Gastroesophageal sphincter (tissue), 4 donors: ENCODE results near the gene MMD2. TPM values are rescaled to one million over a fixed set of nuclear protein-coding genes. Genes with fewer than 3 reads are reported as not detected.
A peak's percentile ranks its signal among the peaks of the same experiment; 100 is the strongest.

Source experiments
- ATAC-seq: fragments of 150-250 bp; one replicate; pipeline ENCODE4 v1.9.1; 2016; ENCODE audit warnings: mild to moderate bottlenecking, moderate library complexity
- H3K27ac ChIP-seq, 4 donors: fragments of 200-600 bp; sonication (generic) in 3 of 4; 1 replicate in 3 of 4; 2 replicates in 1 of 4; pipeline ENCODE4 v1.5.1; 2016 to 2019
- H3K27me3 ChIP-seq: fragments of 200-600 bp; sonication (generic); one replicate; pipeline ENCODE4 v1.5.1; 2019
- H3K36me3 ChIP-seq, 2 donors: fragments of 200-600 bp; sonication (generic); one replicate each; pipeline ENCODE4 v1.5.1; 2019; ENCODE audit warnings: control low read depth in 1 of 2
- H3K4me1 ChIP-seq, 3 donors: fragments of 200-600 bp; sonication (generic); 1 replicate in 2 of 3; 2 replicates in 1 of 3; pipeline ENCODE4 v1.5.1; 2016 to 2019; ENCODE audit warnings: control low read depth in 2 of 3
- H3K4me3 ChIP-seq, 2 donors: fragments of 200-600 bp; sonication (generic); one replicate each; pipeline ENCODE4 v1.5.1; 2019; ENCODE audit warnings: mild to moderate bottlenecking in 1 of 2, moderate library complexity in 1 of 2
- H3K9me3 ChIP-seq, 3 donors: fragments of 200-600 bp; sonication (generic); one replicate each; pipeline ENCODE4 v1.5.1; 2017 to 2019; ENCODE audit warnings: control low read depth in 2 of 3
- CTCF ChIP-seq, 4 experiments: fragments of 200-600 bp in 2 of 4; fragments of 450-650 bp in 2 of 4; sonication (generic) in 1 of 4; IDR thresholded peaks; one replicate each; pipeline ENCODE4 v1.5.1; 2017 to 2019; ENCODE audit warnings: antibody characterized with exemption in 4 of 4, mild to moderate bottlenecking in 2 of 4, moderate library complexity in 2 of 4
- EP300 ChIP-seq: sonication (generic); formaldehyde crosslinking; IDR thresholded peaks from one replicate; pipeline ENCODE4 v1.6.1; 2017; ENCODE audit warnings: antibody characterized with exemption, mild to moderate bottlenecking
- POLR2A ChIP-seq, 2 donors: fragments of 450-650 bp; IDR thresholded peaks; one replicate each; pipeline ENCODE4 v1.6.1; 2017; ENCODE audit warnings: antibody characterized with exemption in 2 of 2, mild to moderate bottlenecking in 2 of 2, moderate library complexity in 1 of 2
- POLR2AphosphoS5 ChIP-seq: sonication (generic); formaldehyde crosslinking; IDR thresholded peaks from one replicate; pipeline ENCODE4 v1.6.1; 2017; ENCODE audit warnings: antibody characterized with exemption
- WGBS, 2 donors: methylation state at CpG; one replicate each; pipeline ENCODE4 v1.1.5; 2018; ENCODE audit warnings: low coverage in 1 of 2; 5-methylcytosine and 5-hydroxymethylcytosine counted together
- total RNA-seq, 4 donors: library from RNA; depleted of rRNA; stranded (reverse); fragments of >200 nt; gene quantifications; one replicate each; pipeline ENCODE4 v1.1.0, GENCODE V29; 2016

MMD2 gene
- total RNA-seq, 4 donors from 2014 or later, result 1.1 TPM; not detected in 3

- Histone ChIP-seq H3K4me1 (no peaks in the 10 kb centered on the region), H3K36me3 (peaks cover 0 to 32% of the 10 kb centered on the region in 2 donors), H3K27ac (no peak overlapping the region), H3K4me3 (no peak overlapping the region), H3K9me3 (peaks cover 0 to 11% (median 0%) of the 10 kb centered on the region in 3 donors), H3K27me3 (peaks cover 4% of the 10 kb centered on the region)
- no peak for ATAC-seq
- 57 to 80% methylated on average over 5 to 14 of the region's 23 CpGs for WGBS, 2 donors
- TF ChIP-seq CTCF (IDR thresholded peaks at IDR 0.05) (no peak), POLR2AphosphoS5 (no peak), POLR2A (IDR thresholded peaks at IDR 0.05) (no peak), EP300 (no peak)
Observed at GRCh38 chr7:4871056-4871680, 87.8 kb downstream of the MMD2 start.

- no peak for ATAC-seq
- peaks cover 0 to 14% (median 0%) of the 10 kb centered on the region in 3 donors for H3K9me3 ChIP-seq
- TF ChIP-seq EP300 (no peak), CTCF (IDR thresholded peaks at IDR 0.05) (no peak), POLR2A (IDR thresholded peaks at IDR 0.05) (no peak), POLR2AphosphoS5 (no peak)
- H3K27me3 ChIP-seq, result peaks cover 8% of the 10 kb centered on the region
- whole genome bisulfite sequencing, 2 donors, result 94 to 95% methylated on average over 5 of the region's 5 CpGs
- H3K4me3 ChIP-seq, result no peak overlapping the region
- peaks cover 0 to 11% of the 10 kb centered on the region in 2 donors for H3K36me3 ChIP-seq
- H3K4me1 ChIP-seq, result no peaks in the 10 kb centered on the region
- H3K27ac ChIP-seq, result no peak overlapping the region
Observed at GRCh38 chr7:4868493-4868892, 90.5 kb downstream of the MMD2 start.

GRCh38 chr7:4866528-4867496 is 92.2 kb downstream of the MMD2 start:
- no peak for ATAC-seq
- peaks cover 24% of the 10 kb centered on the region for H3K27me3 ChIP-seq
- 62 to 79% methylated on average over 4 to 6 of the region's 9 CpGs for WGBS, 2 donors
- H3K27ac ChIP-seq, result no peak overlapping the region
- H3K36me3 ChIP-seq, result peaks cover 0 to 5% of the 10 kb centered on the region in 2 donors
- H3K4me1 ChIP-seq, result peaks cover 0 to 5% (median 0%) of the 10 kb centered on the region in 3 donors
- TF ChIP-seq POLR2A (IDR thresholded peaks at IDR 0.05), result no peak
- no peak for TF ChIP-seq CTCF (IDR thresholded peaks at IDR 0.05)
- no peak for TF ChIP-seq POLR2AphosphoS5
- H3K9me3 ChIP-seq, result peaks cover 0 to 31% (median 0%) of the 10 kb centered on the region in 3 donors
- no peak overlapping the region for H3K4me3 ChIP-seq

GRCh38 chr7:4862156-4862555 is 96.8 kb downstream of the MMD2 start:
- WGBS, 2 donors, result 63 to 84% methylated on average over 4 to 11 of the region's 14 CpGs
- Histone ChIP-seq H3K4me3 (peak overlapping the region; percentile 15 to 50), H3K4me1 (peaks cover 0 to 8% (median 0%) of the 10 kb centered on the region in 3 donors), H3K27ac (no peak overlapping the region), H3K9me3 (peaks cover 0 to 24% (median 0%) of the 10 kb centered on the region in 3 donors), H3K27me3 (peaks cover 29% of the 10 kb centered on the region), H3K36me3 (no peaks in the 10 kb centered on the region)
- no peak for ATAC-seq
- no peak for TF ChIP-seq EP300
- no peak for TF ChIP-seq POLR2AphosphoS5
- TF ChIP-seq CTCF (IDR thresholded peaks at IDR 0.05), result no peak
- TF ChIP-seq POLR2A (IDR thresholded peaks at IDR 0.05), result no peak
